Neural cell (in vitro differentiated cells): Measurements from ENCODE around the gene TMEM50B.

Source experiments
- EP300 ChIP-seq: fragments of 450-650 bp; conservative IDR thresholded peaks from 2 replicates; pipeline ENCODE4 v1.6.1; 2014; ENCODE audit warnings: antibody characterized with exemption, mild to moderate bottlenecking, moderate library complexity; ENCODE audit not compliant: poor library complexity, severe bottlenecking
- EZH2 ChIP-seq: fragments of 200-600, 300-800 bp; shearing (Covaris generic), sonication (generic); IDR thresholded peaks from 2 replicates; pipeline ENCODE4 v1.6.1; 2014; ENCODE audit warnings: antibody characterized with exemption, low read length, borderline replicate concordance, mild to moderate bottlenecking; ENCODE audit not compliant: insufficient read depth, poor library complexity, severe bottlenecking
- POLR2AphosphoS5 ChIP-seq: IDR thresholded peaks from 2 replicates; pipeline ENCODE4 v1.6.1; 2012
- RAD21 ChIP-seq: fragments of 450-650 bp; conservative IDR thresholded peaks from 2 replicates; pipeline ENCODE4 v1.6.1; 2014; ENCODE audit warnings: antibody characterized with exemption, mild to moderate bottlenecking, moderate library complexity
- TAF1 ChIP-seq: IDR thresholded peaks from 2 replicates; pipeline ENCODE4 v1.6.1; 2012; ENCODE audit warnings: low read depth
- TF ChIP-seq, protein P1 (sequence below): fragments of 450-650 bp; IDR thresholded peaks from 2 replicates; pipeline ENCODE4 v1.5.1; 2014; ENCODE audit warnings: antibody characterized with exemption, mild to moderate bottlenecking, moderate library complexity; ENCODE audit not compliant: poor library complexity, severe bottlenecking
- TF ChIP-seq, protein P2 (sequence below): IDR thresholded peaks from 2 replicates; pipeline ENCODE4 v1.6.1; 2012; ENCODE audit warnings: borderline replicate concordance

DNA sequence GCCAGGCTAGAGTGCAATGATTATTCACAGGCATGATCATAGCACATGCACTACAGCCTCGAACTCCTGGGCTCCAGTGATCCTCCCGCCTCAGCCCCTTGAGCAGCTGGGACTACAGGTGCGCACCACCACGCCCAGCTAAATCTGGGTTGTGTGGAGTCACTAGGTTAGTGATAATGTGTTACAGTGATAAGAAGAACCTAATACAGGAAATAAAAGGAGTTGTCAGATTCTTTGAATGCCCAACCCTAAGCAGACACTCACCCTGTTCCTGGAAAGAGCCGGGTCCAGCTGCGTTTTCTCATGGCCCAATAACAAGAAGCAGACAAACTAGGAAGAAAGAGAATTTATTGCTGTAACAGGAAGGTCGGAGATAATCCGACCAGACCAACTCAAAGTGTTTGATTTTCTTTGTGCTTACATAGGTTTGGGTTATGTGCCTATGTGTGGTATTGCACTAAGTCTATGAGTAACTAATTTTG, 67.8 kb downstream of the TMEM50B start:
- TF ChIP-seq, protein P1, sequence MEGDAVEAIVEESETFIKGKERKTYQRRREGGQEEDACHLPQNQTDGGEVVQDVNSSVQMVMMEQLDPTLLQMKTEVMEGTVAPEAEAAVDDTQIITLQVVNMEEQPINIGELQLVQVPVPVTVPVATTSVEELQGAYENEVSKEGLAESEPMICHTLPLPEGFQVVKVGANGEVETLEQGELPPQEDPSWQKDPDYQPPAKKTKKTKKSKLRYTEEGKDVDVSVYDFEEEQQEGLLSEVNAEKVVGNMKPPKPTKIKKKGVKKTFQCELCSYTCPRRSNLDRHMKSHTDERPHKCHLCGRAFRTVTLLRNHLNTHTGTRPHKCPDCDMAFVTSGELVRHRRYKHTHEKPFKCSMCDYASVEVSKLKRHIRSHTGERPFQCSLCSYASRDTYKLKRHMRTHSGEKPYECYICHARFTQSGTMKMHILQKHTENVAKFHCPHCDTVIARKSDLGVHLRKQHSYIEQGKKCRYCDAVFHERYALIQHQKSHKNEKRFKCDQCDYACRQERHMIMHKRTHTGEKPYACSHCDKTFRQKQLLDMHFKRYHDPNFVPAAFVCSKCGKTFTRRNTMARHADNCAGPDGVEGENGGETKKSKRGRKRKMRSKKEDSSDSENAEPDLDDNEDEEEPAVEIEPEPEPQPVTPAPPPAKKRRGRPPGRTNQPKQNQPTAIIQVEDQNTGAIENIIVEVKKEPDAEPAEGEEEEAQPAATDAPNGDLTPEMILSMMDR = no peak
- TF ChIP-seq EP300 = no peak
- TF ChIP-seq POLR2AphosphoS5 = no peak
- TF ChIP-seq TAF1 = no peak
- TF ChIP-seq RAD21 = no peak
- no peak for TF ChIP-seq EZH2
- TF ChIP-seq, protein P2, sequence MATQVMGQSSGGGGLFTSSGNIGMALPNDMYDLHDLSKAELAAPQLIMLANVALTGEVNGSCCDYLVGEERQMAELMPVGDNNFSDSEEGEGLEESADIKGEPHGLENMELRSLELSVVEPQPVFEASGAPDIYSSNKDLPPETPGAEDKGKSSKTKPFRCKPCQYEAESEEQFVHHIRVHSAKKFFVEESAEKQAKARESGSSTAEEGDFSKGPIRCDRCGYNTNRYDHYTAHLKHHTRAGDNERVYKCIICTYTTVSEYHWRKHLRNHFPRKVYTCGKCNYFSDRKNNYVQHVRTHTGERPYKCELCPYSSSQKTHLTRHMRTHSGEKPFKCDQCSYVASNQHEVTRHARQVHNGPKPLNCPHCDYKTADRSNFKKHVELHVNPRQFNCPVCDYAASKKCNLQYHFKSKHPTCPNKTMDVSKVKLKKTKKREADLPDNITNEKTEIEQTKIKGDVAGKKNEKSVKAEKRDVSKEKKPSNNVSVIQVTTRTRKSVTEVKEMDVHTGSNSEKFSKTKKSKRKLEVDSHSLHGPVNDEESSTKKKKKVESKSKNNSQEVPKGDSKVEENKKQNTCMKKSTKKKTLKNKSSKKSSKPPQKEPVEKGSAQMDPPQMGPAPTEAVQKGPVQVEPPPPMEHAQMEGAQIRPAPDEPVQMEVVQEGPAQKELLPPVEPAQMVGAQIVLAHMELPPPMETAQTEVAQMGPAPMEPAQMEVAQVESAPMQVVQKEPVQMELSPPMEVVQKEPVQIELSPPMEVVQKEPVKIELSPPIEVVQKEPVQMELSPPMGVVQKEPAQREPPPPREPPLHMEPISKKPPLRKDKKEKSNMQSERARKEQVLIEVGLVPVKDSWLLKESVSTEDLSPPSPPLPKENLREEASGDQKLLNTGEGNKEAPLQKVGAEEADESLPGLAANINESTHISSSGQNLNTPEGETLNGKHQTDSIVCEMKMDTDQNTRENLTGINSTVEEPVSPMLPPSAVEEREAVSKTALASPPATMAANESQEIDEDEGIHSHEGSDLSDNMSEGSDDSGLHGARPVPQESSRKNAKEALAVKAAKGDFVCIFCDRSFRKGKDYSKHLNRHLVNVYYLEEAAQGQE = no peak
